GM18511 (cell line): Measurements from ENCODE around the gene DPAGT1.
A peak's percentile ranks its signal among the peaks of the same experiment; 100 is the strongest.

ENCODE experiments used
- ATAC-seq: cut with Tn5 transposase; IDR thresholded peaks from one replicate; pipeline ENCODE4 v1.9.1; 2021; ENCODE audit warnings: mild to moderate bottlenecking, moderate library complexity; ENCODE audit not compliant: unreplicated experiment

DPAGT1 gene

GRCh38 chr11:119095066-119095880, 6.4 kb downstream of the DPAGT1 start:
- ATAC-seq = peak; percentile 90

GRCh38 chr11:119094816-119095065, 6.9 kb downstream of the DPAGT1 start:
- ATAC-seq = peak; percentile 52

- peak; percentile 4 for ATAC-seq
These were observed 7.5 kb downstream of the DPAGT1 start for GRCh38 chr11:119093942-119094815.

GRCh38 chr11:119092880-119093842, 8.5 kb downstream of the DPAGT1 start:
- ATAC-seq = no peak

DNA sequence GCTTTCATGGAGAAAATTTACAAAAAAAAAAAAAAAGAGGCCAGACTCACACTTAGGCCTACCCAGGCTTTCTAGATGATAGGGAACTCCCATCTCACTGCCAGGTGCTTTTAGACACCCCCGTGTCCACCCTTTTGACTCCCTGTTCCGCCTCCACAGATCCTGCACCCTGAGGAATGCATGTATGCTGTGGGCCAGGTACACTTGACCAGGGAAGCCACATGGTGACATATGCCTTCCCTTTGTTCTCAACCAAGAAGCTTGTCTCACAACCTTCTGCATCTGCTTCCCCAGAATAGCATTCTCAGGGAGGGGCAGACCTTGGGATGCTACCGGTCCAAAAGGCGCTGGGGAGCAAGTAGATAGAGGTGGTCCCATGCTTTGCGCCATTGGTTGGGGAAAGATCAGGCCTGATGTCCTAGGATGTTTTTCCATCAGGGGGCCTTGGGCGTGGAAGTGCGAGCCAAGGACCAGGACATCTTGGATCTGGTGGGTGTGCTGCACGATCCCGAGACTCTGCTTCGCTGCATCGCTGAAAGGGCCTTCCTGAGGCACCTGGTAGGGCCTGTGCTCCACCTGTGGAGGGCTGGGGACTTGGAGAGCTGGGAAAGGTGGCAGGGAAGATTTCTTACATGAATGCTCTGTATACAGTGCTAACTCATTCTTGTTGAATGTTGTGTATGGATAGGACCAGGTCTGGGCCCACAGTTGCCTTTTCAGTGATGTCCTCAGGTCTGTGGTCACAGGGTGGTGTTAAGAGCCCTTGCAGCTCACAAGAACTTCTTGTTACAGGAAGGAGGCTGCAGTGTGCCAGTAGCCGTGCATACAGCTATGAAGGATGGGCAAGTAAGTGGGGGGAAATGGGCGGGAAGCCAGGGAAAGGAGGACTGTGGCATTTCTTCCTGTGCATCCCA, 9.4 kb downstream of the DPAGT1 start:
- ATAC-seq = no peak

GRCh38 chr11:119091178-119091577, 10.5 kb downstream of the DPAGT1 start:
- ATAC-seq = no peak

GRCh38 chr11:119089319-119089718, 12.3 kb downstream of the DPAGT1 start:
- ATAC-seq = no peak

DNA sequence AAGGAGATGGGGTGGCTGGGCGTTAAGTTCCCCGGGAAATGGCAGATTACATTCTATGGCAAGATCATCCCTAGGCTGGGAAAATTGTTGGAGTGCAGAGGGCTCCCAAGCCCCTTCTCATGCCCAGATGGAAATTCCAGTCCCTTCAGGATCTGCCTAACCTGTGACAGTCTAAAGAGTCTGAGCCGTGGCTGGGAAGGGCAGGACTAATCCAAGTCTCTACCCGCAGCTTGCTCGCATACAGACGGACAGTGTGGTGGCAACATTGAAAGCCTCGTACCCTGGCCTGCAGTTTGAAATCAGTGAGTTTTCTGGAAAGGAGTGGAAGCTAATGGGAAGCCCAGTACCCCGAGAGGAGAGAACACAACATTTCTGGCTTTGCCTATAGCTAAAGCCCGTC, 13.2 kb downstream of the DPAGT1 start:
- ATAC-seq = no peak

DNA sequence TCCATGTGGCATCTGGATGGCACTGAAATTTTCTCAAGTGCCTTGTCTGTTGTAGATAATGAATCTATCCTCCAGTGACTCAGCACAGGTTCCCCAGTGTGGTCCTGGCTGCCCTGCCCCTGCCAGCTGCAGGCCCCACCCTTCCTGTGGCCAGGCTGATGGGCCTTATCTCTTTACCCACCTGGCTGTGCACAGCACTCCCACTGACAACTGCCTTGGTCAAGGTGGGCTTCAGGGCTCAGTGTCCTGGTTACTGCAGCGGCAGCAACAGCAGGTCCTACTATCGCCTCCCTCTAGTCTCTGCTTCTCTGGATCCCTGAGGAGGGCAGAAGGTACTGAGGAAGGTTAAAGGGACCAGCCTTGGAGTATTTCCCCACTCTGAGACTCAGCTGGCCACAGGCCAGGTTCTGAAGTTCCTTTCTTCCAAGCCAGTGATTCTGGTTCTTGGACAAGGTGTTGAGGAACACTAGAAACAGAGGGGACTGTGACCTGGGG, 13.9 kb downstream of the DPAGT1 start:
- ATAC-seq = no peak

GRCh38 chr11:119087123-119087522, 14.5 kb downstream of the DPAGT1 start:
- ATAC-seq = no peak

DNA sequence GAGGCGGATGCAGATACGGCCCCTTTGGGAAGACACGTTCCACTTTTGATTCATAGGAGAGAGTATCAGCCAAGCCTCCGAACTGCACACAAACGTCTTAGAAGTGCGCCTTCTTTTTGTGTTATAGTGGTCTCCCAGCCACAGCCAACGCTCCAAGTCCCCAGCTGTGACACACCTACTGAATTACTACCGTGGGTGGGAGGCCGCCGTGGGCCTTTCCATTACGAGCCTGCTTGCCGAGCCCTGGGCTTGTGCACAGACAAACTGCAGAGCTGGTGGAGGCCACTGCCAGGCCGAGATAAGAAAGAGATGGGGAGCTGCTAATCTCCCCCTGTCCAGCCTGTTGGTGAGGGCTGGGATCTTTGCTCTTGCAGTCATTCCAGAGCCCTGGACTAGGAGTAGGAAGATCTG, 16.2 kb downstream of the DPAGT1 start:
- ATAC-seq = peak; percentile 28

DNA sequence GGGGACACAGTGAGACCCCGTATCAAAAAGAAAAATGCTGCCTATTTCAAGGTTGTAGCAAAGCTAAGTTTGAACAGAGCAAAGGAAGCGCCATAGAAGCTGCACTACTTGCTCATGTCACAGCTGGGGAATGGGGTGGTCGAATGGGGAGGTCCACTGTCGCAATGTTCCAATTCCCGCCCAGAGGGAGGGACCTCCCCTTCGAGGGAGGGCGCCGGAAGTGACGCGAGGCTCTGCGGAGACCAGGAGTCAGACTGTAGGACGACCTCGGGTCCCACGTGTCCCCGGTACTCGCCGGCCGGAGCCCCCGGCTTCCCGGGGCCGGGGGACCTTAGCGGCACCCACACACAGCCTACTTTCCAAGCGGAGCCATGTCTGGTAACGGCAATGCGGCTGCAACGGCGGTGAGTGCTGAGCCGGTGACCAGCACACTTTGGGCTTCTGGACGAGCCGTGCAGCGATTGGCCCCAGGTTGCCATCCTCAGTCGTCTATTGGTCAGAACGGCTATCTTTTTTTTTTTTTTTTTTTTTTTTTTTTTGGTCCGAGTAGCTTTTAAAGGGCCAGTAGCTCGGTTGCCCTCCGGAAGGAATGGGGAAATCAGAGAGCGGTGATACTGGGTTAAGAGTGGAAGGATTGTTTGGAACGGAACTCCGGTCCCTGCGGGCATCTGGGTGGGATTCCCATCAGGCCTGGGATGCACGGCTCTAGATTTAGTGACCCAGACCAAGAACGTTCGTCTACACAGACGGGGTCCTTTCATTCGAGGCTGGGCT, 16.8 kb downstream of the DPAGT1 start, which contains the start of gene HMBS:
Gene HMBS, plus strand, starts transcription at position 219 of the 774 bp plus-strand sequence. Its CDS starts 153 bp downstream, at position 372.
- ATAC-seq = peak; percentile 90

DNA sequence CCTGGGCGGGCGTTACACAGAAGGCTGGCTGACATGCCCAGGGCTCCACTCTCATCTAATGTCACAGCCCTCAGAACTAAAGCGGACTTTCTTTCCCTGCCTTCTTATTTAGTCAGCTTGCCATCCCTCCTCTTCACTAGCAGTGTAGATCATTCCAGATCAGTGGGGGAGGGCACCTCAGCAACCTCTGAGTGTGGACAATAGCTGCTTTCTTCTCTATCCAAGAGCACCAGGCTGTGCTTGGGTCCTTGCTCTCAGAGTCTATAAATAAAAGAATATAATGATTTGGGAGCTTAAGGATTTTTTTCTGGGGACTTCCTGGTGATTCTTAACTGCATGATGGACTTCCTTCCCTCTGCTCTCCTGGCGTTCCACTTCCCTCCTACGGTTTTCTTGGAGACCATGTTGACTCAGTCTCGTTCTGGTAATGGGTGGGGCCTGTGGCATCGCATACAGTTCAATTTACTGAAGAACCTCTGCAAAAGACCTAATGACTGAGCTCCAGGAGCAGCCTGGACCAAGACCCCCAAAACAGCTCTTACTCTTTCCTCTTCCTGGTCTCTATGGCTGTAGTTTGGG, 19.9 kb downstream of the DPAGT1 start:
- no peak for ATAC-seq

- ATAC-seq = no peak
These were observed 22.8 kb downstream of the DPAGT1 start for GRCh38 chr11:119078675-119079420.

GRCh38 chr11:119077839-119078238, 23.8 kb downstream of the DPAGT1 start:
- ATAC-seq = no peak

DNA sequence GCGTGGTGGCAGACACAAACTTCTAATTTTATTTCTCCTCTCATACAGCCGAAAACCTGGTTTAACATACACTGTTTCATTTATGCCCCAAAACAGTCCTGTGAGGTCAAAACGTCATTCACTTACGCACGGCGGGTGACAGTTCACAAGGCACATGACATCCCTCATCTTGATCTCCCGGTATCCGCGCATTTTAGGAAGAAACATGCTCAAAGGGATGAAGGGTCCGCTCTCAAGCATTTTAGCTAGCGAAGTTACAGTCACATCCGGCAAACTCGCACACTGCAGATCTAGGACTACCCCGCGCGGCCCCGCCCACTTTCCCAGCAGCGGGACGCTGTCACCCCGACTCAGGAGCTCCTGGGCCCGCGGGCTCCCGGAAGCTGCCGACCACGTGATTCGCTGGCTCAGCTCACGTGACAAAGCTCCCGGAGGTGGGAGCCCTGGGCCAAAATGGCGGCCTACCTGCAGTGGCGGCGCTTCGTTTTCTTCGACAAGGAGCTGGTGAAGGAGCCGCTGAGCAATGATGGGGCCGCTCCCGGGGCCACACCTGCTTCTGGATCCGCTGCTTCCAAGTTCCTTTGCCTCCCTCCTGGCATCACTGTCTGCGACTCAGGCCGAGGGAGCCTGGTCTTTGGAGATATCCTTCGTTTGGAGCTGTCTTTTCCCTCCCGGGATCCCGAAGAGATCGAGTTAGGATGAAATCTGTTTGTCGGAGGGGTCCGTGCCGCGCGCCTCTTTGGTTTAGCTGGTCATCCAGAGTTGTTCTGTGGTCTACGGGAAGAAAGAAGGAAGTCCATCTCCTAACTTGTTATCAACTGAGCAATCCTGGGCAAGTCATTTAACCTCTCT, 34.1 kb downstream of the DPAGT1 start, which contains the start of gene VPS11:
Gene VPS11, plus strand, starts transcription at position 448 of the 852 bp plus-strand sequence. Its CDS starts 6 bp downstream, at position 454.
- ATAC-seq = peak; percentile 91

- no peak for ATAC-seq
These were observed 36.3 kb downstream of the DPAGT1 start for GRCh38 chr11:119065369-119065768.
